COR-L47 (cell line): ENCODE measurements around the gene TAF1L.
A peak's percentile ranks its signal among the peaks of the same experiment; 100 is the strongest.

Experiments used
- DNase-seq: peaks from one replicate; lab custom pipeline; 2025; lab: John Stamatoyannopoulos, UW

Gene TAF1L

GRCh38 chr9:32590898-32591297 is 44.6 kb downstream of the TAF1L start:
- no peak for DNase-seq

DNA sequence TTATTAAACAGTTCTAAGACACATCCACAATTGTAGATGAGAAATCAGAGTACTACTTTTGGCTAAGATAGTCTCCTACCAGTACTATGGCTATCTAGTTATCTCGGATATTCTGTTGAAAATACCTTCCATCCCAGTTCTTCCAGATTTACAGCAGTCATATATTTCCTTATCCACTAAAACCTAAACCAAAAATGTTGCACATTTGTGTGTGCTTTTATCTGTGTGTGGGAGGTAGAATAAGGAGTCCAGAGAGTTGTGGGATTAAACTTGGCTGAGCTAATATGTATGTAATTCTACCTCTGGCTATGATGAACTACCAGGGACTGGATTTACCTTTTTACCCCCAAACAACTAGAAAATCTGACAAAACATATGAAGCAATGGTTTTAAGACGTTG is 45.0 kb downstream of the TAF1L start:
- DNase-seq: no peak

GRCh38 chr9:32589083-32589723 is 46.3 kb downstream of the TAF1L start:
- DNase-seq: peak; percentile 25

GRCh38 chr9:32587901-32588300 is 47.6 kb downstream of the TAF1L start:
- DNase-seq: no peak

GRCh38 chr9:32584784-32585183 is 50.7 kb downstream of the TAF1L start:
- DNase-seq: no peak

DNA sequence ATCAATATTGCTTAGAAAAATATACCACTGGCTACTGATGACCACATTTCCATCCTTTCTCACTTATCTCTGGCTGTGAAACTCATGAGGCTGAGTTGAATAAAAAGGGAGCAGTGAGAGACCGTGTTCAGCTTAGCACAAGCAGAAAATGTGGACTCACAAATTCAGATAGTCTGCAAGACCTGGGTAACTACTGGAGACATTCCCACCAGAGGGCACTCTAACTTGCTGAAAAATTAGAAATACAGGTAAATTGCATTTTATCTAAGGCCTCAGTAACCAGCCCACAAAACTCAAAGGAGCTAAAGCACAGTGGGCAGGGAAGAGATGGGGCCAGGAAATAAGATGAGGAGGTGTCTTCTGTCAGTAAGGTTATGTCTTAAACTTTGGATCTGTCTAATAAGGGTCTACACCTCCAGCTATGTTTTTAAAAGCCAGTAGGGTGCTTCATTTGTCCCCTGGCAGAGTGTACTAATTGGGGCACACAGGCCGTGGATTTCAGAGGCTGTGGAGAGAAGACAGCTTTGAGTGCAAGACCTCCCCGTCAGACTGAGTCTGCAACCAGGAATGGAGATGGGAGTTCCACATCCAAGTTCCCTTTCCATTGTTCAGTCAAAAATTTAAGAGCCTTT is 53.8 kb downstream of the TAF1L start:
- DNase-seq: peak; percentile 54

DNA sequence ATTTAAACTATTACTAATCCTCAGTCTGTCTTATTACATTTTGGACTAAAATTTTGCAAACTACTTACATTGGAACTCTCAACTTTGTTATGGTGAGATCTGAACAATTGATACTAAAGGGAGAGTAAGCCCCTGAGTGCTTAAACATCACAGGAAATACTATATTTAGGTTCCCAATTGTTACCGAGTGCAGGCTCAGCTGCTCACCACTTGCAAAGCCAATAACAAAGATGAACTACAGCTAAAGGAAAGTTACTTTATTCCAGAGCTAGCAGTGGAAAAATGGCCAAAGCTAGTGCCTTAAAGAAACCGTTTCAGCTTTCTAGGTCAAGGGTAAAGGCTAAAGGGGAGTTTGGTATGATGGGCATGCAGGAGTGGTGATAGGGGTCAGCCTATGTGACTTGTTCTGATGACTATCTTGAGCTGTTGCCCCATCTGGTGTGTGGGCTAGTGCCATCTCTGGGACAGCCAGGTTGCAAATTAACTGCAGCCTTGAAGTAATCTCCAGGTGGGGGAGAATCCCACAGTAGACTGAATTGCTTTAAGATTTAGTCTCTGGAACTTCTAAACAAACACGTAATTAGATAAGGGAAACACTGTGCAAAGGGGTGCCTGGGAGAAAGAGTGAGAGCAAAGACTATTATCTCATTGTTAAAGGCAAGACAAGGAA is 54.7 kb downstream of the TAF1L start:
- no peak for DNase-seq

GRCh38 chr9:32579706-32580331 is 55.6 kb downstream of the TAF1L start:
- peak; percentile 35 for DNase-seq
